PC-9 (cell line): ENCODE measurements around the gene HSCB.

Experiments used
- EZH2 ChIP-seq: fragments of 200-600 bp; sonication (generic); IDR thresholded peaks from 2 replicates; pipeline ENCODE4 v1.8.0; 2017; ENCODE audit warnings: antibody characterized with exemption, low read depth
- TF ChIP-seq, protein P1 (sequence below): fragments of 200-600 bp; sonication (generic); conservative IDR thresholded peaks from 2 replicates; pipeline ENCODE4 v1.6.1; 2017; ENCODE audit warnings: mixed run types, antibody characterized with exemption, mild to moderate bottlenecking, moderate library complexity

DNA sequence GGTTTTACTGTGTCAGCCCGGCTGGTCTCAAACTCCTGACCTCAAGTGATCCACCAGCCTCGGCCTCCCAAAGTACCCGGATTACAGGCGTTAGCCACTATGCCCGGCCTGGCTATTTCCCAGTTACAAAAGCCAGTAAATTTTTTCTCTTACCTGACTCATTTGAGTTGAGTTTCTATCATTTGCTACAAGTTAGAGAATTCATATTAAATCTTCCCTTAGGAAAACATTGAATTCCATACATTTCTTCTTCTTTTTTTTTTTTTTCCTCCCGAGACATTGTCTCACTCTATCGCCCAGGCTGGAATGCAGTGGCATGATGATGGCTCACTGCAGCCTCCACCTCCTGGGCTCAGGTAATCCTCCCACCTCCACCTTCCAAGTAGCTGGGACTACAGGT lies 26.2 kb upstream of the HSCB start:
- TF ChIP-seq EZH2, result no peak
- TF ChIP-seq, protein P1, sequence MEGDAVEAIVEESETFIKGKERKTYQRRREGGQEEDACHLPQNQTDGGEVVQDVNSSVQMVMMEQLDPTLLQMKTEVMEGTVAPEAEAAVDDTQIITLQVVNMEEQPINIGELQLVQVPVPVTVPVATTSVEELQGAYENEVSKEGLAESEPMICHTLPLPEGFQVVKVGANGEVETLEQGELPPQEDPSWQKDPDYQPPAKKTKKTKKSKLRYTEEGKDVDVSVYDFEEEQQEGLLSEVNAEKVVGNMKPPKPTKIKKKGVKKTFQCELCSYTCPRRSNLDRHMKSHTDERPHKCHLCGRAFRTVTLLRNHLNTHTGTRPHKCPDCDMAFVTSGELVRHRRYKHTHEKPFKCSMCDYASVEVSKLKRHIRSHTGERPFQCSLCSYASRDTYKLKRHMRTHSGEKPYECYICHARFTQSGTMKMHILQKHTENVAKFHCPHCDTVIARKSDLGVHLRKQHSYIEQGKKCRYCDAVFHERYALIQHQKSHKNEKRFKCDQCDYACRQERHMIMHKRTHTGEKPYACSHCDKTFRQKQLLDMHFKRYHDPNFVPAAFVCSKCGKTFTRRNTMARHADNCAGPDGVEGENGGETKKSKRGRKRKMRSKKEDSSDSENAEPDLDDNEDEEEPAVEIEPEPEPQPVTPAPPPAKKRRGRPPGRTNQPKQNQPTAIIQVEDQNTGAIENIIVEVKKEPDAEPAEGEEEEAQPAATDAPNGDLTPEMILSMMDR, result no peak
